Transverse colon (tissue), 4 donors: ENCODE results near the gene TBC1D16. TPM values are rescaled to one million over a fixed set of nuclear protein-coding genes. Genes with fewer than 3 reads are reported as not detected.

Source experiments
- DNase-seq: peaks from one replicate; pipeline ENCODE4 v3.0.0-alpha.2; 2019
- H3K27ac ChIP-seq, 4 donors: fragments of 200-600 bp; sonication (generic); 2 replicates each; pipeline ENCODE4 v1.5.1; 2016 to 2018; ENCODE audit warnings: inconsistent platforms in 4 of 4
- H3K27me3 ChIP-seq: fragments of 200-600 bp; sonication (generic); 2 replicates; pipeline ENCODE4 v1.5.1; 2017; ENCODE audit warnings: inconsistent platforms
- H3K36me3 ChIP-seq, 4 donors: fragments of 200-600 bp; sonication (generic); 2 replicates each; pipeline ENCODE4 v1.5.1; 2017 to 2019; ENCODE audit warnings: inconsistent platforms in 4 of 4
- H3K4me1 ChIP-seq, 4 donors: fragments of 200-600 bp; sonication (generic); 2 replicates each; pipeline ENCODE4 v1.5.1; 2017 to 2020; ENCODE audit warnings: inconsistent platforms in 4 of 4
- H3K4me3 ChIP-seq, 4 donors: fragments of 200-600 bp; sonication (generic); 1 replicate in 1 of 4; 2 replicates in 3 of 4; pipeline versions ENCODE4 v1.5.1 to v1.6.1; 2017 to 2019; ENCODE audit warnings: inconsistent platforms in 4 of 4
- H3K9me3 ChIP-seq, 2 donors: fragments of 200-600 bp; sonication (generic); 2 replicates each; pipeline ENCODE4 v1.5.1; 2017 to 2019; ENCODE audit warnings: inconsistent platforms in 2 of 2
- EP300 ChIP-seq: sonication (generic); formaldehyde crosslinking; IDR thresholded peaks from one replicate; pipeline ENCODE4 v1.6.1; 2017; ENCODE audit warnings: antibody characterized with exemption, low read depth
- POLR2A ChIP-seq: fragments of 450-650 bp; IDR thresholded peaks from one replicate; pipeline ENCODE4 v1.6.1; 2016; ENCODE audit warnings: antibody characterized with exemption, mild to moderate bottlenecking, moderate library complexity
- POLR2AphosphoS5 ChIP-seq, 3 donors: sonication (generic); formaldehyde crosslinking; IDR thresholded peaks; one replicate each; pipeline ENCODE4 v1.6.1; 2016; ENCODE audit warnings: antibody characterized with exemption in 3 of 3
- WGBS, 2 donors: methylation state at CpG; one replicate each; pipeline ENCODE4 v1.1.5; 2018; ENCODE audit warnings: low coverage in 1 of 2; 5-methylcytosine and 5-hydroxymethylcytosine counted together
- in situ Hi-C, 4 donors: fragments of 200-750 bp; cut with MboI; loops; one replicate each; pipeline versions ENCODE4 v1.15.0 to v1.15.1; 2017; ENCODE audit warnings: low sequenced_read_pairs in 3 of 4, low pct_ligation_motif_present in 1 of 4, low pct_unique_long_range_greater_than_20kb in 1 of 4
- intact Hi-C: fragments of 100-400 bp; cut with DNase I; formaldehyde crosslinking; loops from one replicate; pipeline ENCODE4 v1.15.1; 2023; ENCODE audit warnings: low total_unique reads
- total RNA-seq, 4 donors: library from RNA; depleted of rRNA; stranded (reverse); fragments of >200 nt; gene quantifications; one replicate each; pipeline ENCODE4 v1.1.0, GENCODE V29; 2016
- TF ChIP-seq, protein P1 (sequence below), 5 experiments: fragments of 200-600 bp in 3 of 5; fragments of 450-650 bp in 2 of 5; sonication (generic) in 3 of 5; IDR thresholded peaks; 1 replicate in 2 of 5; 2 replicates in 3 of 5; pipeline ENCODE4 v1.5.1; 2016 to 2017; ENCODE audit warnings: antibody characterized with exemption in 5 of 5, inconsistent platforms in 3 of 5, mild to moderate bottlenecking in 2 of 5, moderate library complexity in 1 of 5

TBC1D16 gene
- total RNA-seq, 4 donors from 2014 or later, result 12.3 to 22.4 (median 18.1) TPM

DNA sequence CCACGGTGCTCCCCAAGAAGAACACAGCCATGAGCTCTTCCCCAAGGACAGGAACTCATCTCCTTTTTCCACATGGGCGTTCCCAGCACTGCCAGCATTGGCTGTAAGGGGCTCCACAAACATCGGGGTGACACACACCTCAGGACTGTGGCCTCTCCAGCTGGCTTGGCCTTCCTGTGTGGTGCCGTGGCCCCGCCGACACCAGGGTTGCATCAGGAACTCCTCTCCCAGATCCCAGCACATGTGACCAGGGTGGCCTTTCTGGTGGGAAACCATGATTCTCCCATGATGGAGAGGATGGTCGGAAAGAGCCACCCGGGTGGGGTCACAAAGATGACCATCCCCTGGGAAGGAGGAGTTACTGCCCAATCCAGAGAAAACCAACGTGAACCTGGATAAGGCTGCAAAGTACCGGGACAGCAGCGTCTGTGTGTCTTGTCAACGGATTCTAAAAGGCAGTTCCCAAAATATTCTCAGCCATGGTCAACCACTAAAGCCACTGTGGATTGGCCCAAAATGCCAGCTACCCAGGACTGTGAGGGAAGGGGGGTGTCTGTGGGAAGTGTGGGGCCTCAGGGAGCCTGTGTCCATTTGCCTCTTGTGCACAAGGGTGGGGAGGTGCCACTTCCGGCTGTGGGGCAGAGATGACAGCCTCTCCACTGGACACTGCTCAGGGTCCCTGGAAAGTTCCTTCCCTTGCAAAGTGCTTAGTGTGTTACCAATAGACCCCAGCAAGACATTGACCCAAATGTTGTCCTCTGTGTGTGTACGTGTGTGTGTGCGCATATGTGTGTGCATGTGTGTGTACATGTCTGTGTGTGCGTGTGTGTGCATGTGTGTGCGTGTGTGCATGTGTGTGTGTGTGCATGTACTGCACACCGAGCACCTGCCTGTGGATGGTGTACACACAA lies 118.4 kb downstream of the TBC1D16 start:
- TF ChIP-seq POLR2AphosphoS5 (IDR thresholded peaks at IDR 0.05) (no peak), EP300 (no peak), POLR2A (no peak)
- TF ChIP-seq, protein P1, sequence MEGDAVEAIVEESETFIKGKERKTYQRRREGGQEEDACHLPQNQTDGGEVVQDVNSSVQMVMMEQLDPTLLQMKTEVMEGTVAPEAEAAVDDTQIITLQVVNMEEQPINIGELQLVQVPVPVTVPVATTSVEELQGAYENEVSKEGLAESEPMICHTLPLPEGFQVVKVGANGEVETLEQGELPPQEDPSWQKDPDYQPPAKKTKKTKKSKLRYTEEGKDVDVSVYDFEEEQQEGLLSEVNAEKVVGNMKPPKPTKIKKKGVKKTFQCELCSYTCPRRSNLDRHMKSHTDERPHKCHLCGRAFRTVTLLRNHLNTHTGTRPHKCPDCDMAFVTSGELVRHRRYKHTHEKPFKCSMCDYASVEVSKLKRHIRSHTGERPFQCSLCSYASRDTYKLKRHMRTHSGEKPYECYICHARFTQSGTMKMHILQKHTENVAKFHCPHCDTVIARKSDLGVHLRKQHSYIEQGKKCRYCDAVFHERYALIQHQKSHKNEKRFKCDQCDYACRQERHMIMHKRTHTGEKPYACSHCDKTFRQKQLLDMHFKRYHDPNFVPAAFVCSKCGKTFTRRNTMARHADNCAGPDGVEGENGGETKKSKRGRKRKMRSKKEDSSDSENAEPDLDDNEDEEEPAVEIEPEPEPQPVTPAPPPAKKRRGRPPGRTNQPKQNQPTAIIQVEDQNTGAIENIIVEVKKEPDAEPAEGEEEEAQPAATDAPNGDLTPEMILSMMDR (IDR thresholded peaks at IDR 0.05), result no peak
- H3K4me1 ChIP-seq, result peaks cover 19 to 37% (median 31%) of the 10 kb centered on the region in 4 donors
- H3K36me3 ChIP-seq, result no peaks in the 10 kb centered on the region
- no peak overlapping the region for H3K27ac ChIP-seq
- intact Hi-C loops (no loop called here), in situ Hi-C loops (no loop called here)
- H3K27me3 ChIP-seq, result peaks cover 12% of the 10 kb centered on the region
- no peaks in the 10 kb centered on the region for H3K9me3 ChIP-seq
- WGBS, 2 donors, result 80 to 85% methylated on average over 1 to 18 of the region's 18 CpGs
- DNase-seq, result no peak
- H3K4me3 ChIP-seq, result no peak overlapping the region

DNA sequence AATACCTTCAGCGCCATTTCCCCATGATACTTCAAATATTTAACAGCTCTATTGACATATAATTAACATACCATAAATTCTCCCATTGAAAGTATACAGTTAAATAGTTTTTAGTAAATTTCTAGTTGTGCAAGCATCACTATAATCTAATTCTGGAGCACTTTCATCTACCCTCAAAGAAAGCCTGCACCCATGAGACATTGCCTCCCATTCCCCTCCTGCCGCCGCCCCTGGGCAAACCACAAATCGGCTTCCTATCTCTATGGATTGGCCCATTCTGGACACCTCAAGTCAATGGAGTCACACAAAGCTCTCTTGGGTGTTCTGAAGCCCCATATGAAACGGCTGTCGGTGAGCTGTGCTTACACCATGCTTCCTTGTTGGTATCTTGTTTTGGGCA lies 119.2 kb downstream of the TBC1D16 start:
- intact Hi-C loops (no loop called here), in situ Hi-C loops (no loop called here)
- Histone ChIP-seq H3K4me3 (no peak overlapping the region), H3K4me1 (peaks cover 15 to 32% (median 25%) of the 10 kb centered on the region in 4 donors), H3K27ac (no peak overlapping the region), H3K27me3 (peaks cover 9% of the 10 kb centered on the region), H3K9me3 (no peaks in the 10 kb centered on the region), H3K36me3 (no peaks in the 10 kb centered on the region)
- TF ChIP-seq EP300 (no peak), POLR2A (no peak), POLR2AphosphoS5 (IDR thresholded peaks at IDR 0.05) (no peak)
- TF ChIP-seq, protein P1 (IDR thresholded peaks at IDR 0.05), result no peak
- WGBS, 2 donors, result 60 to 81% methylated on average over 4 to 6 of the region's 6 CpGs
- DNase-seq, result no peak

DNA sequence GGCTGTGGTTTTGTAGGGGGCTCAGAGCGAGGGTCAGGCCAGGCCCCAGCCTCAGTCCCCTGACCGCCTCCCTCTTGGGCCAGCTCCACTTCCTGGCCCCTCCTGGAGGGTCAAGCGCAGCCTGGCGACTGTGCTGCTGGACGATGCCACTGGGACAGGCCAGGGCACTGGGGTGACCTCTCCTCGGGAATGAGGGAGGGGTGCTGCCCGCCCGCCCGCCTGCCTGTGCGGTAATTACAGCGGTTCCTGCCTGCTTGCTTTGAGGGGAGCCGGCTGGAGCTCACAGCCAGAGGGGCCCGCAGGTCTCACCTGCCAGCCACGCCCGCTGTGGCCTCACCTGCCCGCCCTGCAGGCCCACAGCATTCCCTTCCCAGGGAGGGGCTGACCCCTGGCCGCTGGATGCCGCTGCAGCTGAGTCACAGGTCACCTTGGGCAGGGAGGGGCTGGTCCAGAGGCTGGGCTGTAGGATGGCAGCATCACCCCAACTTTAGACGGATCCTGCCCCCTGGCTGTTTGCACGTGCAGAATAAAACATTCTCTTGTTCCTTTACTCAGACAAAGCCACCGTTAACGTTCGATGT lies 119.7 kb downstream of the TBC1D16 start:
- Histone ChIP-seq H3K27me3 (peaks cover 3% of the 10 kb centered on the region), H3K4me1 (peaks cover 15 to 32% (median 24%) of the 10 kb centered on the region in 4 donors), H3K4me3 (no peak overlapping the region), H3K9me3 (no peaks in the 10 kb centered on the region), H3K36me3 (no peaks in the 10 kb centered on the region), H3K27ac (no peak overlapping the region)
- WGBS, 2 donors, result 3 to 28% methylated on average over 4 to 9 of the region's 23 CpGs
- TF ChIP-seq POLR2AphosphoS5 (IDR thresholded peaks at IDR 0.05) (peak in 2 of 3 donors; percentile 42 to 53), EP300 (no peak), POLR2A (no peak)
- TF ChIP-seq, protein P1 (IDR thresholded peaks at IDR 0.05), result peak in 4 of 5 experiments; percentile 21 to 67 (median 40)
- intact Hi-C loops (no loop called here), in situ Hi-C loops (no loop called here)
- peak; percentile 84 for DNase-seq
